Measurements from ENCODE around the gene TMPRSS11F. TPM values are rescaled to one million over a fixed set of nuclear protein-coding genes. Genes with fewer than 3 reads are reported as not detected.

TMPRSS11F gene
- total RNA-seq, 4 donors from 2014 or later = 0.17 TPM; not detected in 3

GRCh38 chr4:68162196-68162595, 32.5 kb upstream of the TMPRSS11F start:
- no peak for TF ChIP-seq CTCF (IDR thresholded peaks at IDR 0.05; ENCODE audit: low read depth)

- no peak for TF ChIP-seq CTCF (IDR thresholded peaks at IDR 0.05; ENCODE audit: low read depth)
Measured at GRCh38 chr4:68152411-68152810, 22.7 kb upstream of the TMPRSS11F start.

GRCh38 chr4:68148800-68149685, 19.4 kb upstream of the TMPRSS11F start:
- no peak for TF ChIP-seq CTCF (IDR thresholded peaks at IDR 0.05; ENCODE audit: low read depth)

GRCh38 chr4:68147079-68147478, 17.4 kb upstream of the TMPRSS11F start:
- TF ChIP-seq CTCF (IDR thresholded peaks at IDR 0.05; ENCODE audit: low read depth) = no peak

DNA sequence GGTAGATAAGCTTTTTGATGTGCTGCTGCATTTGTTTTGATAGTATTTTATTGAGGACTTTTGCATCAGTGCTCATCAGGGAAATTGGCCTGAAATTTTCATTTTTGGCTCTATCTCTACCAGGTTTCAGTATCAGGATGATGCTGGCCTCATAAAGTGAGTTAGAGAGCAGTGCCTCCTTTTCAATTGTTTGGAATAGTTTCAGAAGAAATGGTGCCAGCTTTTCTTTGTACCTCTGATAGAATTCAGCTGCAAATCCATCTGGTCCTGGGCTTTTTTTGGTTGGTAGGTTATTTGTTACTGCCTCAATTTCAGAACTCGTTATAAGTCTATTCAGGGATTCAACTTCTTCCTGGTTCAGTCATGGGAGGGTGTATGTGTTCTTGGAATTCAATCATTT, 15.6 kb upstream of the TMPRSS11F start:
- TF ChIP-seq CTCF (IDR thresholded peaks at IDR 0.05; ENCODE audit: low read depth) = no peak

GRCh38 chr4:68141852-68142251, 12.2 kb upstream of the TMPRSS11F start:
- no peak for TF ChIP-seq CTCF (IDR thresholded peaks at IDR 0.05; ENCODE audit: low read depth)

DNA sequence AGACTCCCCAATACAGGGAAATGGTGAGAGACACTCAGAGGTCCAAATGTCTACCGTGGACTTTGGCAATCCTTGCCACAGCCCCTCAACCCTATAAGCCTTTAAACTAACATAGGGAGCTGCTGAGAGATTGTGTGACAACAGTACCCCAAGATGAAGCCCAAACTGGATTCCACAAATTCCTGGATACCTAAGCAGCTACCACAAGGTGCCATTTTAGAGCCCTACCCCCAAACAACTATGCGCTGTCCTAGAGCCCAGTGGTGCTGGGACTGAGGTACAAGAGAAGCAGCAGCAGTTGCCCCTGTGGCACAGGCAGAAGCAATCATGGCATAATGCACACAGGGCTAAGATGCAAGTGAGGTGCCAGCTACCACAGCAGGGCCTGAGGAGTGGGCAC, 2.7 kb upstream of the TMPRSS11F start:
- TF ChIP-seq CTCF (IDR thresholded peaks at IDR 0.05; ENCODE audit: low read depth) = no peak
